ENCODE results near the gene BRI3. TPM values are rescaled to one million over a fixed set of nuclear protein-coding genes. Genes with fewer than 3 reads are reported as not detected.

Gene BRI3
- total and polyA plus RNA-seq, 10 of the 15 experiments (the other 5 are each of a cell fraction or from before 2014, with no cell fraction given), result 4.5 to 56.3 (median 21.5) TPM

DNA sequence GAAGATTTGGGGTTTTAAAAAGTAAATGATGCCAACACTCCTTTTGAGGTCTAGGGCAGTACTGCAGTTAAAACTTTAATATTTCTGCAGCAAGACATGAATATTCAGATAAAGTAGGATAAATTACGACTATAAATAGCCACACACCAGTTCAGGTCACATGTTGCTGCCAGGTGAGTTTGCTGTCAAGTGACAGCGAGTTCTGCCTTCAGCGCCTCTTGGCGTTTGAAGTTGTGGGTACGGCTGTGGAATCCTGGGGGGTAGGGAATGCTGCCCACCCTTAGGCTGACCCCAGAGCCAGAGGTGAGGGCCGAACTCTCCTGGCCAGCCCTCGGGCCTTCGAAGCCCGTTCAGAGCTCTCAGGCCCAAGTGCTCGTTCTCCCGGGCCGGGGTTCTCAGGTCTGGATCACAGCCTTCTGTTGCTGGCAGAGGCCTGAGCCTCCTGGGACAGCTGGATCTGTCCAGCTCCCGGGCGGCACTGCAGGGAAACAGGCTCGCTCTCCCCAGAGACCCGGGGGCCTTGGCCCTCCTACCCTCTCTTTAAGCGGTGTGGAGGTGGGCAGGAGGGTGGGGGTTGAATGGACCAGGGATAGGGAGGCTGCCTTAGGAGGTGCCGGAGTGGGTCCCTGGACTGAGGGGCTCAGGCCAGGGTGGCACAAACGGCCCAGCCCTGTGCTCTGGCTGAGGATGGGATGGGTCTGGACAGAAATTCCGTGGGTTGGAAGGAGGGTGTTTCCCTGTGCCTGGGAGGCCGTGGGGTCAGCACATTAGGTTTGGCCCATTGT is 5.4 kb downstream of the BRI3 start:
- intact Hi-C loops (cut with micrococcal nuclease; ENCODE audit: unreplicated experiment), result no loop called here

More for the DNA sequence above, 5.4 kb downstream of the BRI3 start:
- RAD21 ChIA-PET (ENCODE audit: unreplicated experiment), result no interaction called here
- TF ChIP-seq SP1 (IDR thresholded peaks at IDR 0.05; ENCODE audit: low read depth, low read length) (no peak), GATAD2B (conservative IDR thresholded peaks at IDR 0.05; ENCODE audit: low read depth) (no peak)
- TF ChIP-seq, protein P1, sequence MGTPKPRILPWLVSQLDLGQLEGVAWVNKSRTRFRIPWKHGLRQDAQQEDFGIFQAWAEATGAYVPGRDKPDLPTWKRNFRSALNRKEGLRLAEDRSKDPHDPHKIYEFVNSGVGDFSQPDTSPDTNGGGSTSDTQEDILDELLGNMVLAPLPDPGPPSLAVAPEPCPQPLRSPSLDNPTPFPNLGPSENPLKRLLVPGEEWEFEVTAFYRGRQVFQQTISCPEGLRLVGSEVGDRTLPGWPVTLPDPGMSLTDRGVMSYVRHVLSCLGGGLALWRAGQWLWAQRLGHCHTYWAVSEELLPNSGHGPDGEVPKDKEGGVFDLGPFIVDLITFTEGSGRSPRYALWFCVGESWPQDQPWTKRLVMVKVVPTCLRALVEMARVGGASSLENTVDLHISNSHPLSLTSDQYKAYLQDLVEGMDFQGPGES (IDR thresholded peaks at IDR 0.05), result no peak
- TF ChIP-seq, protein P2, sequence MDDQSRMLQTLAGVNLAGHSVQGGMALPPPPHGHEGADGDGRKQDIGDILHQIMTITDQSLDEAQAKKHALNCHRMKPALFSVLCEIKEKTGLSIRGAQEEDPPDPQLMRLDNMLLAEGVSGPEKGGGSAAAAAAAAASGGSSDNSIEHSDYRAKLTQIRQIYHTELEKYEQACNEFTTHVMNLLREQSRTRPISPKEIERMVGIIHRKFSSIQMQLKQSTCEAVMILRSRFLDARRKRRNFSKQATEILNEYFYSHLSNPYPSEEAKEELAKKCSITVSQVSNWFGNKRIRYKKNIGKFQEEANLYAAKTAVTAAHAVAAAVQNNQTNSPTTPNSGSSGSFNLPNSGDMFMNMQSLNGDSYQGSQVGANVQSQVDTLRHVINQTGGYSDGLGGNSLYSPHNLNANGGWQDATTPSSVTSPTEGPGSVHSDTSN (IDR thresholded peaks at IDR 0.05; ENCODE audit: insufficient replicate concordance, low read depth, low read length), result no peak
- TF ChIP-seq, protein P3, sequence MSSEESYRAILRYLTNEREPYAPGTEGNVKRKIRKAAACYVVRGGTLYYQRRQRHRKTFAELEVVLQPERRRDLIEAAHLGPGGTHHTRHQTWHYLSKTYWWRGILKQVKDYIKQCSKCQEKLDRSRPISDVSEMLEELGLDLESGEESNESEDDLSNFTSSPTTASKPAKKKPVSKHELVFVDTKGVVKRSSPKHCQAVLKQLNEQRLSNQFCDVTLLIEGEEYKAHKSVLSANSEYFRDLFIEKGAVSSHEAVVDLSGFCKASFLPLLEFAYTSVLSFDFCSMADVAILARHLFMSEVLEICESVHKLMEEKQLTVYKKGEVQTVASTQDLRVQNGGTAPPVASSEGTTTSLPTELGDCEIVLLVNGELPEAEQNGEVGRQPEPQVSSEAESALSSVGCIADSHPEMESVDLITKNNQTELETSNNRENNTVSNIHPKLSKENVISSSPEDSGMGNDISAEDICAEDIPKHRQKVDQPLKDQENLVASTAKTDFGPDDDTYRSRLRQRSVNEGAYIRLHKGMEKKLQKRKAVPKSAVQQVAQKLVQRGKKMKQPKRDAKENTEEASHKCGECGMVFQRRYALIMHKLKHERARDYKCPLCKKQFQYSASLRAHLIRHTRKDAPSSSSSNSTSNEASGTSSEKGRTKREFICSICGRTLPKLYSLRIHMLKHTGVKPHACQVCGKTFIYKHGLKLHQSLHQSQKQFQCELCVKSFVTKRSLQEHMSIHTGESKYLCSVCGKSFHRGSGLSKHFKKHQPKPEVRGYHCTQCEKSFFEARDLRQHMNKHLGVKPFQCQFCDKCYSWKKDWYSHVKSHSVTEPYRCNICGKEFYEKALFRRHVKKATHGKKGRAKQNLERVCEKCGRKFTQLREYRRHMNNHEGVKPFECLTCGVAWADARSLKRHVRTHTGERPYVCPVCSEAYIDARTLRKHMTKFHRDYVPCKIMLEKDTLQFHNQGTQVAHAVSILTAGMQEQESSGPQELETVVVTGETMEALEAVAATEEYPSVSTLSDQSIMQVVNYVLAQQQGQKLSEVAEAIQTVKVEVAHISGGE (CRISPR knock-in tag; IDR thresholded peaks at IDR 0.05), result no peak
- Histone ChIP-seq H2AFZ (ENCODE audit: control insufficient read depth, low read depth, low read length) (no peak overlapping the region), H3K36me3 (ENCODE audit: control insufficient read depth in 2 of 2, insufficient read depth in 2 of 2, low read length in 1 of 2) (peaks cover 2 to 3% of the 10 kb centered on the region in 2 experiments), H3K4me3 (no peak overlapping the region), H3K4me1 (ENCODE audit: control insufficient read depth, insufficient read depth, low read length) (peaks cover 6% of the 10 kb centered on the region), H3K9me3 (replicated peaks; ENCODE audit: control insufficient read depth, insufficient read depth, low read length) (no peaks in the 10 kb centered on the region), H3K27ac (ENCODE audit: control insufficient read depth, insufficient read depth) (no peak overlapping the region), H3K79me2 (ENCODE audit: control insufficient read depth, insufficient read depth, low read length) (peaks cover 2% of the 10 kb centered on the region; the same call in 1 of the 2 replicates), H3K4me2 (ENCODE audit: control insufficient read depth, insufficient read depth) (no peak overlapping the region), H3K9ac (ENCODE audit: control insufficient read depth, insufficient read depth, low read length) (no peak overlapping the region), H4K20me1 (ENCODE audit: control insufficient read depth, insufficient read depth) (no peaks in the 10 kb centered on the region), H3K27me3 (replicated peaks in 1 of 2; ENCODE audit: control insufficient read depth in 2 of 2, insufficient read depth in 2 of 2, low read length in 1 of 2) (no peaks in the 10 kb centered on the region)
- POLR2A ChIA-PET, result no interaction called here
- CTCF ChIA-PET, result interaction anchor here (2.8 kb wide), 1 partner anchor 115 kb away, joined by 10 read pairs; the partner anchor contains the start of gene BAIAP2L1
- no peak for FAIRE-seq
- SMC1A ChIA-PET (ENCODE audit: uncharacterized antibody, unreplicated experiment), result interaction anchor here (0.7 to 0.9 kb wide), 2 partner anchors 7 to 613 kb away, joined by 3 read pairs; no protein-coding TSS in a partner anchor
- in situ Hi-C loops (cut with MboI), result no loop called here
- no peak for DNase-seq (ENCODE audit: low read depth, low spot score)
- no TSS peak for BruUV-seq (replicated peaks)
- WGBS (ENCODE audit: insufficient coverage, insufficient replicate concordance, low lambda C conversion rate, missing lambda C conversion rate), result 95% methylated on average over 21 of the region's 21 CpGs
- ATAC-seq, result no peak

Data from GM12878 (cell line).